Posterior vena cava (tissue), 2 donors: ENCODE measurements around the gene CMTR1. TPM values are rescaled to one million over a fixed set of nuclear protein-coding genes. Genes with fewer than 3 reads are reported as not detected.
"Not testable (repeated sequence)": the region's sequence is repeated elsewhere in the genome, so short reads cannot be mapped to it uniquely, and the experiment has no call there.

Experiments
- DNase-seq: peaks from one replicate; pipeline ENCODE4 v3.0.0-alpha.2; 2020; ENCODE audit warnings: low spot score
- intact Hi-C, 2 donors: fragments of 100-400 bp; cut with DNase I; formaldehyde crosslinking; loops; one replicate each; pipeline versions ENCODE4 v1.14.1 to v1.14.2; 2022 to 2023
- total RNA-seq, 2 donors: library from RNA; stranded (reverse); fragmentation: NEBNext Ultra II Directional; extraction: Animal tissue kit (Norgen Biotek cat#: 25700); gene quantifications; one replicate each; pipeline ENCODE4 v1.2.1, GENCODE V29; 2021
- donor health status: DM: yes; HTN: yes; CAD: no.
- donor health status: DM: yes; HTN: yes; CAD: no.

Gene CMTR1
- total RNA-seq, 2 donors from 2014 or later = 24.0 to 27.9 TPM

GRCh38 chr6:37486121-37486839, 53.3 kb downstream of the CMTR1 start:
- no peak for DNase-seq
- intact Hi-C loops = loop anchor here (5.0 to 10.0 kb wide), 2 partner anchors 209 to 991 kb away; partner anchors contain the start of gene MDGA1 (in 2 of the 2)

GRCh38 chr6:37487591-37488380, 54.8 kb downstream of the CMTR1 start:
- intact Hi-C loops = loop anchor here (5.0 to 10.0 kb wide), 2 partner anchors 207 to 990 kb away; partner anchors contain the start of gene MDGA1 (in 2 of the 2)
- DNase-seq = no peak

GRCh38 chr6:37488476-37488875, 55.5 kb downstream of the CMTR1 start:
- no peak for DNase-seq
- intact Hi-C loops = loop anchor here (5.0 to 10.0 kb wide), 2 partner anchors 206 to 989 kb away; partner anchors contain the start of gene MDGA1 (in 2 of the 2)

GRCh38 chr6:37489697-37490336, 56.8 kb downstream of the CMTR1 start:
- intact Hi-C loops = loop anchor here (5.0 to 10.0 kb wide), 2 partner anchors 205 to 987 kb away; partner anchors contain the start of gene MDGA1 (in 2 of the 2)
- no peak for DNase-seq

GRCh38 chr6:37490536-37491170, 57.6 kb downstream of the CMTR1 start:
- intact Hi-C loops = no loop called here

GRCh38 chr6:37491171-37491829, 58.3 kb downstream of the CMTR1 start:
- no peak for DNase-seq
- intact Hi-C loops = no loop called here

More at GRCh38 chr6:37490536-37491170, 57.6 kb downstream of the CMTR1 start:
- no peak for DNase-seq

- no peak for DNase-seq
- intact Hi-C loops = loop anchor here in 1 of 2 donors (2.0 kb wide), 1 partner anchor 39 kb away; no protein-coding TSS in a partner anchor
Observed at GRCh38 chr6:37491830-37492208, 58.8 kb downstream of the CMTR1 start.

- DNase-seq = no peak
- intact Hi-C loops = loop anchor here in 1 of 2 donors (2.0 kb wide), 1 partner anchor 40 kb away; no protein-coding TSS in a partner anchor
Observed at GRCh38 chr6:37492236-37492972, 59.4 kb downstream of the CMTR1 start.

- no peak for DNase-seq
- intact Hi-C loops = loop anchor here in 1 of 2 donors (2.0 kb wide), 1 partner anchor 40 kb away; no protein-coding TSS in a partner anchor
Observed at GRCh38 chr6:37492991-37493660, 60.1 kb downstream of the CMTR1 start.

- intact Hi-C loops = loop anchor here in 1 of 2 donors (2.0 kb wide), 1 partner anchor 41 kb away; no protein-coding TSS in a partner anchor
- no peak for DNase-seq
Observed at GRCh38 chr6:37493661-37493995, 60.6 kb downstream of the CMTR1 start.

GRCh38 chr6:37495244-37495934, 62.4 kb downstream of the CMTR1 start:
- intact Hi-C loops = no loop called here
- DNase-seq = no peak

- DNase-seq = no peak
- intact Hi-C loops = no loop called here
Observed at GRCh38 chr6:37496951-37497885, 64.2 kb downstream of the CMTR1 start.

GRCh38 chr6:37499433-37500293, 66.6 kb downstream of the CMTR1 start, which contains the start of gene CCDC167:
Gene CCDC167, minus strand, starts transcription at chr6:37499893. Its CDS starts 30 bp downstream, at chr6:37499863.
- intact Hi-C loops = no loop called here
- peak; percentile 98 for DNase-seq

GRCh38 chr6:37500294-37500608, 67.2 kb downstream of the CMTR1 start:
- intact Hi-C loops = no loop called here
- DNase-seq = no peak

- intact Hi-C loops, DNase-seq: not testable (repeated sequence)
Observed at GRCh38 chr6:37500904-37501303, 67.9 kb downstream of the CMTR1 start.
